Panc1 (cell line): ENCODE measurements around the gene PRR19. TPM values are rescaled to one million over a fixed set of nuclear protein-coding genes. Genes with fewer than 3 reads are reported as not detected.
A peak's percentile ranks its signal among the peaks of the same experiment; 100 is the strongest.

Experiments used
- ATAC-seq: fragments of 200-7000 bp; cut with Tn5 transposase; 2 replicates; pipeline ENCODE4 v1.9.1; 2020; ENCODE audit warnings: mild to moderate bottlenecking, moderate library complexity
- BruUV-seq: library from RNA; stranded (reverse); fragments of 400-500 nt; replicated peaks from 2 replicates; lab custom pipeline; 2021; lab: Mats Ljungman, UMichigan
- CTCF ChIA-PET: fragments of 300-600 bp; sonication (Branson Sonifier 250); formaldehyde crosslinking; loops from one replicate; lab custom pipeline; 2022; ENCODE audit warnings: antibody characterized with exemption; lab: Charles Lee
- POLR2A ChIA-PET: fragments of 300-600 bp; sonication (Branson Sonifier 250); formaldehyde crosslinking; loops from one replicate; lab custom pipeline; 2022; ENCODE audit warnings: antibody characterized with exemption; lab: Charles Lee
- DNase-seq: peaks from one replicate; pipeline ENCODE4 v3.0.0-alpha.2; 2010; ENCODE audit warnings: low read depth, low spot score
- H3K27ac ChIP-seq: 2 replicates; pipeline ENCODE4 v1.5.1; 2011; ENCODE audit warnings: mild to moderate bottlenecking, low read length, inconsistent platforms
- H3K27me3 ChIP-seq: fragments of 200-500 bp; sonication (Bioruptor generic); 2 replicates; pipeline ENCODE4 v1.6.0; 2014; ENCODE audit warnings: low read length, inconsistent platforms; ENCODE audit not compliant: control insufficient read depth, insufficient read depth
- H3K36me3 ChIP-seq: fragments of 200-500 bp; sonication (Bioruptor generic); 2 replicates; pipeline ENCODE4 v1.5.1; 2014; ENCODE audit warnings: inconsistent platforms, mild to moderate bottlenecking, low read length, moderate library complexity; ENCODE audit not compliant: control insufficient read depth, insufficient read depth
- H3K4me1 ChIP-seq: 2 replicates; pipeline ENCODE4 v1.5.1; 2011; ENCODE audit warnings: inconsistent platforms, mild to moderate bottlenecking, low read length, moderate library complexity; ENCODE audit not compliant: control insufficient read depth, insufficient read depth
- H3K4me3 ChIP-seq, 2 experiments: 2 replicates each; pipeline ENCODE4 v1.5.1; 2011 to 2012; ENCODE audit warnings: low read depth in 2 of 2, low read length in 2 of 2, mild to moderate bottlenecking in 2 of 2, inconsistent platforms in 1 of 2, moderate library complexity in 1 of 2
- H3K9me3 ChIP-seq: fragments of 200-500 bp; sonication (Bioruptor generic); 2 replicates; pipeline ENCODE4 v1.5.1; 2014; ENCODE audit warnings: low read depth, mild to moderate bottlenecking, inconsistent platforms, low read length, moderate library complexity; ENCODE audit not compliant: control insufficient read depth, insufficient read depth
- CTCF ChIP-seq: fragments of 450-650 bp; IDR thresholded peaks from 2 replicates; pipeline ENCODE4 v1.5.1; 2017; ENCODE audit warnings: mild to moderate bottlenecking
- POLR2AphosphoS5 ChIP-seq: IDR thresholded peaks from 2 replicates; pipeline ENCODE4 v1.6.1; 2012; ENCODE audit warnings: mild to moderate bottlenecking, low read depth, low read length, moderate library complexity
- REST ChIP-seq, 2 experiments: IDR thresholded peaks; 2 replicates each; pipeline ENCODE4 v1.6.1; 2011 to 2012; ENCODE audit warnings: low read depth in 2 of 2, control low read depth in 1 of 2, low read length in 1 of 2, mild to moderate bottlenecking in 1 of 2, moderate library complexity in 1 of 2; ENCODE audit not compliant: insufficient read depth in 1 of 2
- SIN3A ChIP-seq: IDR thresholded peaks from 2 replicates; pipeline ENCODE4 v1.6.1; 2012; ENCODE audit warnings: low read depth, mild to moderate bottlenecking, low read length, moderate library complexity, borderline replicate concordance; ENCODE audit not compliant: insufficient read depth
- TCF7L2 ChIP-seq: IDR thresholded peaks from 2 replicates; pipeline ENCODE4 v1.6.1; 2011; ENCODE audit warnings: mild to moderate bottlenecking, low read depth, low read length, inconsistent platforms
- in situ Hi-C: cut with HindIII; loops from 2 replicates; pipeline ENCODE4 v1.10.0; 2016; ENCODE audit warnings: low sequenced_read_pairs, low pct_unique_long_range_greater_than_20kb
- intact Hi-C: fragments of 100-400 bp; cut with micrococcal nuclease; formaldehyde crosslinking; loops from one replicate; pipeline ENCODE4 v1.10.0; 2022; ENCODE audit not compliant: unreplicated experiment
- total RNA-seq: library from RNA; stranded (reverse); gene quantifications from one replicate; pipeline ENCODE4 v1.2.1, GENCODE V29; 2021; ENCODE audit not compliant: unreplicated experiment

Gene PRR19
- total RNA-seq, 1 experiment from 2014 or later: 2.1 TPM

GRCh38 chr19:42291435-42291810 lies 10.5 kb upstream of the PRR19 start:
- intact Hi-C loops: no loop called here
- no peak overlapping the region for H3K27ac ChIP-seq
- POLR2A ChIA-PET: interaction anchor here (0.6 kb wide), 1 partner anchor 9 kb away, joined by 5 read pairs; no protein-coding TSS in a partner anchor
- in situ Hi-C loops: no loop called here
- CTCF ChIA-PET: interaction anchor here (0.6 kb wide), 2 partner anchors 9 to 44 kb away, joined by 3 to 13 read pairs; no protein-coding TSS in a partner anchor
- H3K4me3 ChIP-seq: no peak overlapping the region
- no peak for DNase-seq
- peak; percentile 26; the same call in 1 of the 2 replicates for ATAC-seq
- no peaks in the 10 kb centered on the region; the same call in 1 of the 2 replicates for H3K36me3 ChIP-seq
- H3K27me3 ChIP-seq: no peaks in the 10 kb centered on the region
- no peaks in the 10 kb centered on the region for H3K9me3 ChIP-seq
- H3K4me1 ChIP-seq: no peaks in the 10 kb centered on the region
- TF ChIP-seq POLR2AphosphoS5: no peak
- no peak for TF ChIP-seq TCF7L2
- TF ChIP-seq CTCF: no peak
- TF ChIP-seq SIN3A: no peak
- TF ChIP-seq REST (IDR thresholded peaks at IDR 0.05; ENCODE audit: insufficient read depth in 1 of 2, low read depth in 2 of 2, low read length in 1 of 2): no peak
- BruUV-seq: no TSS peak

GRCh38 chr19:42292042-42292960 lies 9.6 kb upstream of the PRR19 start:
- no peak overlapping the region for H3K27ac ChIP-seq
- DNase-seq: no peak
- no peaks in the 10 kb centered on the region; the same call in 1 of the 2 replicates for H3K36me3 ChIP-seq
- H3K4me3 ChIP-seq: no peak overlapping the region
- ATAC-seq: no peak
- BruUV-seq: no TSS peak
- TF ChIP-seq SIN3A (no peak), TCF7L2 (no peak), POLR2AphosphoS5 (no peak)
- POLR2A ChIA-PET: interaction anchor here (0.6 kb wide), 1 partner anchor 10 kb away, joined by 5 read pairs; no protein-coding TSS in a partner anchor
- CTCF ChIA-PET: interaction anchor here (0.5 to 0.6 kb wide), 2 partner anchors 45 to 96 kb away, joined by 11 to 13 read pairs; no protein-coding TSS in a partner anchor
- no peaks in the 10 kb centered on the region for H3K9me3 ChIP-seq
- in situ Hi-C loops: no loop called here
- H3K27me3 ChIP-seq: no peaks in the 10 kb centered on the region
- intact Hi-C loops: no loop called here
- H3K4me1 ChIP-seq: no peaks in the 10 kb centered on the region

GRCh38 chr19:42292963-42293362 lies 9.0 kb upstream of the PRR19 start:
- ChIA-PET CTCF (no interaction called here), POLR2A (no interaction called here)
- Histone ChIP-seq H3K36me3 (no peaks in the 10 kb centered on the region), H3K4me3 (no peak overlapping the region), H3K9me3 (no peaks in the 10 kb centered on the region), H3K27me3 (no peaks in the 10 kb centered on the region), H3K27ac (no peak overlapping the region), H3K4me1 (no peaks in the 10 kb centered on the region)
- no peak for TF ChIP-seq TCF7L2
- TF ChIP-seq POLR2AphosphoS5: no peak
- TF ChIP-seq CTCF: no peak
- no peak for TF ChIP-seq REST (IDR thresholded peaks at IDR 0.05; ENCODE audit: insufficient read depth in 1 of 2, low read depth in 2 of 2, low read length in 1 of 2)
- TF ChIP-seq SIN3A: no peak
- BruUV-seq: no TSS peak
- in situ Hi-C loops: no loop called here
- ATAC-seq (no peak), DNase-seq (no peak)
- intact Hi-C loops: no loop called here
